Gastrocnemius medialis (tissue), 4 donors: ENCODE data around the gene ARSG. TPM values are rescaled to one million over a fixed set of nuclear protein-coding genes. Genes with fewer than 3 reads are reported as not detected.

Experiments
- ATAC-seq, 2 donors: fragments of 150-250 bp; one replicate each; pipeline ENCODE4 v1.9.1; 2016
- DNase-seq, 2 donors: peaks; one replicate each; pipeline ENCODE4 v3.0.0-alpha.2; 2019
- H3K27ac ChIP-seq, 4 donors: fragments of 200-600 bp; sonication (generic); 1 replicate in 1 of 4; 2 replicates in 3 of 4; pipeline ENCODE4 v1.5.1; 2016 to 2018; ENCODE audit warnings: mild to moderate bottlenecking in 2 of 4, moderate library complexity in 1 of 4
- H3K27me3 ChIP-seq, 3 donors: fragments of 200-600 bp; sonication (generic) in 2 of 3; 1 replicate in 1 of 3; 2 replicates in 2 of 3; pipeline versions ENCODE4 v1.5.1 to v1.6.0; 2016 to 2019; ENCODE audit warnings: mild to moderate bottlenecking in 1 of 3, moderate library complexity in 1 of 3
- H3K36me3 ChIP-seq, 2 donors: fragments of 200-600 bp; sonication (generic) in 1 of 2; one replicate each; pipeline ENCODE4 v1.5.1; 2017 to 2018
- H3K4me1 ChIP-seq, 2 donors: fragments of 200-600 bp; sonication (generic) in 1 of 2; one replicate each; pipeline ENCODE4 v1.5.1; 2016 to 2017; ENCODE audit warnings: mild to moderate bottlenecking in 2 of 2
- H3K4me3 ChIP-seq, 4 donors: fragments of 200-600 bp; sonication (generic) in 3 of 4; 1 replicate in 1 of 4; 2 replicates in 3 of 4; pipeline ENCODE4 v1.5.1; 2016 to 2019; ENCODE audit warnings: mild to moderate bottlenecking in 2 of 4
- H3K9me3 ChIP-seq, 3 donors: fragments of 200-600 bp; sonication (generic) in 2 of 3; 1 replicate in 1 of 3; 2 replicates in 2 of 3; pipeline ENCODE4 v1.5.1; 2016 to 2019
- CTCF ChIP-seq, 5 experiments: fragments of 450-650 bp in 3 of 5; fragments of 200-600 bp in 2 of 5; sonication (generic) in 2 of 5; IDR thresholded peaks in 4 of 5; conservative IDR thresholded peaks in 1 of 5; 1 replicate in 4 of 5; 2 replicates in 1 of 5; pipeline ENCODE4 v1.5.1; 2016 to 2019; ENCODE audit warnings: antibody characterized with exemption in 5 of 5, mild to moderate bottlenecking in 3 of 5, moderate library complexity in 3 of 5
- POLR2A ChIP-seq, 2 donors: fragments of 450-650 bp; IDR thresholded peaks; one replicate each; pipeline ENCODE4 v1.6.1; 2017; ENCODE audit warnings: antibody characterized with exemption in 2 of 2, mild to moderate bottlenecking in 2 of 2, moderate library complexity in 2 of 2
- in situ Hi-C, 4 donors: fragments of 200-750 bp; cut with MboI; loops; one replicate each; pipeline versions ENCODE4 v1.15.0 to v1.8.0; 2017; ENCODE audit warnings: low sequenced_read_pairs in 4 of 4
- intact Hi-C: fragments of 100-400 bp; cut with DNase I; formaldehyde crosslinking; loops from one replicate; pipeline ENCODE4 v1.15.1; 2023; ENCODE audit warnings: low total_unique reads
- total RNA-seq, 4 donors: library from RNA; depleted of rRNA; stranded (reverse); fragments of >200 nt; gene quantifications; one replicate each; pipeline versions ENCODE4 v1.1.0 to v1.2.3, GENCODE V29; 2016

The ARSG gene
- total RNA-seq, 4 donors from 2014 or later: 3.3 to 6.1 (median 5.4) TPM

GRCh38 chr17:68324114-68324513, 32.8 kb downstream of the ARSG start:
- Histone ChIP-seq H3K4me3 (no peak overlapping the region), H3K4me1 (peaks cover 40 to 42% of the 10 kb centered on the region in 2 donors), H3K27ac (peak overlapping the region; percentile 94 to 99 (median 95)), H3K36me3 (no peaks in the 10 kb centered on the region), H3K9me3 (no peaks in the 10 kb centered on the region), H3K27me3 (no peaks in the 10 kb centered on the region)
- in situ Hi-C loops: loop anchor here in 1 of 4 donors (5.0 kb wide), 1 partner anchor 53 kb away; no protein-coding TSS in a partner anchor
- DNase-seq (peak; percentile 91 to 97), ATAC-seq (peak; percentile 74 to 79)
- intact Hi-C loops: loop anchor here (1.0 kb wide), 2 partner anchors 54 to 132 kb away; no protein-coding TSS in a partner anchor
- TF ChIP-seq POLR2A (IDR thresholded peaks at IDR 0.05) (peak; percentile 30 to 53), CTCF (IDR thresholded peaks at IDR 0.05 in 4 of 5, conservative IDR thresholded peaks at IDR 0.05 in 1 of 5) (no peak)

- peak; percentile 82 to 84 for DNase-seq
- peaks cover 36 to 37% of the 10 kb centered on the region in 2 donors for H3K4me1 ChIP-seq
Observed at GRCh38 chr17:68324654-68325336, 33.5 kb downstream of the ARSG start.

GRCh38 chr17:68325961-68326360, 34.7 kb downstream of the ARSG start:
- peak in 1 of 2 donors; percentile 49 for DNase-seq
- TF ChIP-seq CTCF (IDR thresholded peaks at IDR 0.05 in 4 of 5, conservative IDR thresholded peaks at IDR 0.05 in 1 of 5): no peak
- no peak for TF ChIP-seq POLR2A (IDR thresholded peaks at IDR 0.05)
- ATAC-seq: no peak
- H3K27me3 ChIP-seq: no peaks in the 10 kb centered on the region
- H3K9me3 ChIP-seq: no peaks in the 10 kb centered on the region
- H3K4me1 ChIP-seq: peaks cover 24 to 29% of the 10 kb centered on the region in 2 donors
- no peaks in the 10 kb centered on the region for H3K36me3 ChIP-seq
- H3K4me3 ChIP-seq: no peak overlapping the region
- H3K27ac ChIP-seq: peak overlapping the region; percentile 94 to 99 (median 95)
- intact Hi-C loops: no loop called here
- in situ Hi-C loops: no loop called here

More at GRCh38 chr17:68324654-68325336, 33.5 kb downstream of the ARSG start:
- intact Hi-C loops: loop anchor here (1.0 kb wide), 2 partner anchors 54 to 132 kb away; no protein-coding TSS in a partner anchor
- no peaks in the 10 kb centered on the region for H3K36me3 ChIP-seq
- peak overlapping the region in 2 of 4 donors; percentile 10 to 12 for H3K4me3 ChIP-seq
- peak; percentile 82 to 85 for ATAC-seq
- H3K27me3 ChIP-seq: no peaks in the 10 kb centered on the region
- peak; percentile 43 to 66 for TF ChIP-seq POLR2A (IDR thresholded peaks at IDR 0.05)
- no peak for TF ChIP-seq CTCF (IDR thresholded peaks at IDR 0.05 in 4 of 5, conservative IDR thresholded peaks at IDR 0.05 in 1 of 5)
- H3K9me3 ChIP-seq: no peaks in the 10 kb centered on the region
- in situ Hi-C loops: loop anchor here in 1 of 4 donors (5.0 kb wide), 1 partner anchor 53 kb away; no protein-coding TSS in a partner anchor
- H3K27ac ChIP-seq: peak overlapping the region; percentile 94 to 99 (median 95)

- Histone ChIP-seq H3K9me3 (no peaks in the 10 kb centered on the region), H3K4me3 (no peak overlapping the region), H3K36me3 (no peaks in the 10 kb centered on the region), H3K27ac (peak overlapping the region; percentile 94 to 99 (median 95)), H3K27me3 (no peaks in the 10 kb centered on the region), H3K4me1 (peaks cover 24 to 29% of the 10 kb centered on the region in 2 donors)
- DNase-seq (no peak), ATAC-seq (no peak)
- intact Hi-C loops (no loop called here), in situ Hi-C loops (no loop called here)
- TF ChIP-seq POLR2A (IDR thresholded peaks at IDR 0.05) (no peak), CTCF (IDR thresholded peaks at IDR 0.05 in 4 of 5, conservative IDR thresholded peaks at IDR 0.05 in 1 of 5) (no peak)
Observed at GRCh38 chr17:68326681-68327080, 35.4 kb downstream of the ARSG start.
